ENCODE measurements around the gene TAGAP.
"Not testable (repeated sequence)": the region's sequence is repeated elsewhere in the genome, so short reads cannot be mapped to it uniquely, and the experiment has no call there.

TAGAP gene

GRCh38 chr6:159038318-159038717 is 6.5 kb downstream of the TAGAP start:
- not testable (repeated sequence) for H3K4me3 ChIP-seq (ENCODE audit: insufficient read depth, low read depth, low read length, poor library complexity, severe bottlenecking); DNase-seq; H3K9me3 ChIP-seq (ENCODE audit: control insufficient read depth, low read length); H3K27me3 ChIP-seq (replicated peaks; ENCODE audit: control insufficient read depth, insufficient read depth, low read length, poor library complexity, severe bottlenecking)
- Histone ChIP-seq H3K4me1 (ENCODE audit: control insufficient read depth, insufficient read depth, low read length, poor library complexity, severe bottlenecking) (peaks cover 45% of the 10 kb centered on the region), H3K36me3 (ENCODE audit: control insufficient read depth, insufficient read depth, low read length) (peaks cover 72% of the 10 kb centered on the region), H3K27ac (ENCODE audit: insufficient read depth, low read length, poor library complexity, severe bottlenecking) (peak overlapping the region; percentile 89)

GRCh38 chr6:159037756-159038290 is 7.0 kb downstream of the TAGAP start:
- no peak for DNase-seq
- Histone ChIP-seq H3K27ac (ENCODE audit: insufficient read depth, low read length, poor library complexity, severe bottlenecking) (peak overlapping the region; percentile 89), H3K4me1 (ENCODE audit: control insufficient read depth, insufficient read depth, low read length, poor library complexity, severe bottlenecking) (peaks cover 45% of the 10 kb centered on the region), H3K36me3 (ENCODE audit: control insufficient read depth, insufficient read depth, low read length) (peaks cover 72% of the 10 kb centered on the region), H3K9me3 (ENCODE audit: control insufficient read depth, low read length) (no peaks in the 10 kb centered on the region), H3K4me3 (ENCODE audit: insufficient read depth, low read depth, low read length, poor library complexity, severe bottlenecking) (no peak overlapping the region), H3K27me3 (replicated peaks; ENCODE audit: control insufficient read depth, insufficient read depth, low read length, poor library complexity, severe bottlenecking) (no peaks in the 10 kb centered on the region)

DNA sequence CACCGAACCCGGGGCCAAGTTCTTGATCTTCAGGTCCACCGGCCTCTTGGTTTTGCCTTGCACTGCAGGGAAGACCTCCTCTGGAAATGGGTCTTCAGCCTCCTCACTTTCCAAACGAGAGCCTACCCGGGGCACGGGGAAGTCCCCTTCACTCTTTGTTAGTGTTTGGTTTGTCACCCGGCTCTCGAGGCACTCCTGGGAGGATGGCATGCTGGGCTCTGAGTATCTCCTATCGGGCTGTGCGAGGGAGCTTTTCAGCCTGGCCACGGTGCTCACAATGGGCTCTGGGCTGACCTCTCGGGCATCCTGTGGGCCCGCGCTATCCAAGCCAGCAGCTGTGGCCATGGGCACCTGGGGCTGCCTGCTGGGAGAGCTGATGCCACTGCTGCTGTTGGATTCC is 8.1 kb downstream of the TAGAP start:
- Histone ChIP-seq H3K27me3 (replicated peaks; ENCODE audit: control insufficient read depth, insufficient read depth, low read length, poor library complexity, severe bottlenecking) (no peaks in the 10 kb centered on the region), H3K27ac (ENCODE audit: insufficient read depth, low read length, poor library complexity, severe bottlenecking) (peak overlapping the region; percentile 89), H3K9me3 (ENCODE audit: control insufficient read depth, low read length) (no peaks in the 10 kb centered on the region), H3K4me3 (ENCODE audit: insufficient read depth, low read depth, low read length, poor library complexity, severe bottlenecking) (no peak overlapping the region), H3K4me1 (ENCODE audit: control insufficient read depth, insufficient read depth, low read length, poor library complexity, severe bottlenecking) (peaks cover 39% of the 10 kb centered on the region), H3K36me3 (ENCODE audit: control insufficient read depth, insufficient read depth, low read length) (peaks cover 67% of the 10 kb centered on the region)
- DNase-seq = no peak

DNA sequence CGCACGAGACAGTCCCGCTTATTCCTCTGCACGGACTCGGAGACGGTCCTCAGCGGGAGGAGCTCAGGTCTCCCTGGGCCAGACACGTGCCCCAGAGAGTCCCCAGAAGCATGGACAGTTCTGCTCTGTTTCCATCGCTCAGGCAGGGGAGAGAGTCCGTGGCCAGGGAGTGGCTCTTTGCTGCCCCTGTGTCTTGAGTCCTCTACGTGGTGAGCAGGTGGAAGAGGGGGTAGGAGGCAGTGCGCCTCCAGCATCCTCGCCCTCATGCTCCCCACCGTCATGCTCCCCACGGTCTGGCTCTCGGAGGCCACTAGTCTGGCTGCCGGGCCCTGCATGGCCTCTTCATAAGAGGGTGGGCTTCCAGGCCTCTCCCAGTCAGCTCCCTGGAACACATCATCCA is 8.9 kb downstream of the TAGAP start:
- peaks cover 60% of the 10 kb centered on the region for H3K36me3 ChIP-seq (ENCODE audit: control insufficient read depth, insufficient read depth, low read length)
- H3K9me3 ChIP-seq (ENCODE audit: control insufficient read depth, low read length) = no peaks in the 10 kb centered on the region
- peaks cover 32% of the 10 kb centered on the region for H3K4me1 ChIP-seq (ENCODE audit: control insufficient read depth, insufficient read depth, low read length, poor library complexity, severe bottlenecking)
- H3K27ac ChIP-seq (ENCODE audit: insufficient read depth, low read length, poor library complexity, severe bottlenecking) = peak overlapping the region; percentile 89
- no peaks in the 10 kb centered on the region for H3K27me3 ChIP-seq (replicated peaks; ENCODE audit: control insufficient read depth, insufficient read depth, low read length, poor library complexity, severe bottlenecking)
- no peak overlapping the region for H3K4me3 ChIP-seq (ENCODE audit: insufficient read depth, low read depth, low read length, poor library complexity, severe bottlenecking)
- no peak for DNase-seq

DNA sequence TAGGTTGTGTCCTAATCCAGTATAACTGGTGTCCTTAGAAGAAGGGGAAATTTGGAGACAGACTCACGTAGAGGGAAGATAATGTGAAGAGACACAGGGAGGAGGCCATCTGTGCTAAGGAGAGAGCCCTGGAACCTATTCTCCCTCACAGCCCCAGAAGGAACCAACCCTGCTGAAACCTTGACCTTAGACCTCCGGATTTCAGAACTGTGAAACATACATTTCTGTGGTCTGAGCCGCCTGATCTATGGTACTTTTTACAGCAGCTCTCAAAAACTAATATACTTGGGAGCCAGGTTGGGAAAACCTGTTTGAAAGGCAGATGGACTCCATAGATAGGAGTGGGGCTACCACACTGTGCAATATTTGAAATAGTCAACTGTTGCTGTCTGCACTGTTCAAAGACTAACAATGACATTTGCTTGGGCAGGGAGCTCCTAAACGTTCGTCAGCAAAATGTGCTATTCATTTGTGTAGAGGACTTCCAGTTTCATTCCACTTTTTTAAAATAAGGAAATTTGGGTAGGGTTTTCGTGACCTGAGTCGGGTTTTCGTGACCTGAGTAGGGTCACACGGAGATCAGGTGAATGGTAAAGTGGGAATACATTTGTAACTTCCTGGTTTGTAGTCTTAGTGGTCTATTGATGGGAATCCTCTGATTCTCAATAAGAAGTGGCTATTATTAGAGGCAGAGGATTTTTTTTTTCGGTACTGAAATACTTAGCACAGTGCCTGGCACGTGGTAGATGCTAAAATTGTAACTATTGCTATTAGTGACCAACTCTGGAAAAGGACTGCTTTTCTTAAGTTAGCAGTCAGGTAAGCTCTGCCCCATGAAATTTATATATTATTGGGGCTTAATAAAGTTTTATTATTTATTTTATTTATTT is 11.4 kb downstream of the TAGAP start:
- H3K27ac ChIP-seq (ENCODE audit: insufficient read depth, low read length, poor library complexity, severe bottlenecking) = no peak overlapping the region
- H3K4me1 ChIP-seq (ENCODE audit: control insufficient read depth, insufficient read depth, low read length, poor library complexity, severe bottlenecking) = peaks cover 16% of the 10 kb centered on the region
- H3K9me3 ChIP-seq (ENCODE audit: control insufficient read depth, low read length) = no peaks in the 10 kb centered on the region
- no peak for DNase-seq
- no peaks in the 10 kb centered on the region for H3K27me3 ChIP-seq (replicated peaks; ENCODE audit: control insufficient read depth, insufficient read depth, low read length, poor library complexity, severe bottlenecking)
- no peak overlapping the region for H3K4me3 ChIP-seq (ENCODE audit: insufficient read depth, low read depth, low read length, poor library complexity, severe bottlenecking)
- H3K36me3 ChIP-seq (ENCODE audit: control insufficient read depth, insufficient read depth, low read length) = peaks cover 37% of the 10 kb centered on the region

- Histone ChIP-seq H3K9me3 (ENCODE audit: control insufficient read depth, low read length) (no peaks in the 10 kb centered on the region), H3K4me1 (ENCODE audit: control insufficient read depth, insufficient read depth, low read length, poor library complexity, severe bottlenecking) (peaks cover 8% of the 10 kb centered on the region), H3K27me3 (replicated peaks; ENCODE audit: control insufficient read depth, insufficient read depth, low read length, poor library complexity, severe bottlenecking) (no peaks in the 10 kb centered on the region), H3K27ac (ENCODE audit: insufficient read depth, low read length, poor library complexity, severe bottlenecking) (no peak overlapping the region), H3K36me3 (ENCODE audit: control insufficient read depth, insufficient read depth, low read length) (peaks cover 23% of the 10 kb centered on the region), H3K4me3 (ENCODE audit: insufficient read depth, low read depth, low read length, poor library complexity, severe bottlenecking) (no peak overlapping the region)
- DNase-seq = no peak
Observed at GRCh38 chr6:159031846-159032245, 12.9 kb downstream of the TAGAP start.

GRCh38 chr6:159030168-159030567 is 14.6 kb downstream of the TAGAP start:
- Histone ChIP-seq H3K27ac (ENCODE audit: insufficient read depth, low read length, poor library complexity, severe bottlenecking) (no peak overlapping the region), H3K9me3 (ENCODE audit: control insufficient read depth, low read length) (peaks cover 2% of the 10 kb centered on the region), H3K27me3 (replicated peaks; ENCODE audit: control insufficient read depth, insufficient read depth, low read length, poor library complexity, severe bottlenecking) (no peaks in the 10 kb centered on the region), H3K4me1 (ENCODE audit: control insufficient read depth, insufficient read depth, low read length, poor library complexity, severe bottlenecking) (no peaks in the 10 kb centered on the region), H3K36me3 (ENCODE audit: control insufficient read depth, insufficient read depth, low read length) (peaks cover 7% of the 10 kb centered on the region), H3K4me3 (ENCODE audit: insufficient read depth, low read depth, low read length, poor library complexity, severe bottlenecking) (no peak overlapping the region)
- no peak for DNase-seq

GRCh38 chr6:159025224-159025623 is 19.6 kb downstream of the TAGAP start:
- not testable (repeated sequence) for DNase-seq; H3K27me3 ChIP-seq (replicated peaks; ENCODE audit: control insufficient read depth, insufficient read depth, low read length, poor library complexity, severe bottlenecking); H3K4me1 ChIP-seq (ENCODE audit: control insufficient read depth, insufficient read depth, low read length, poor library complexity, severe bottlenecking)

GRCh38 chr6:159023893-159024292 is 20.9 kb downstream of the TAGAP start:
- H3K27ac ChIP-seq (ENCODE audit: insufficient read depth, low read length, poor library complexity, severe bottlenecking) = no peak overlapping the region
- no peak for DNase-seq
- no peaks in the 10 kb centered on the region for H3K36me3 ChIP-seq (ENCODE audit: control insufficient read depth, insufficient read depth, low read length)
- peaks cover 5% of the 10 kb centered on the region for H3K4me1 ChIP-seq (ENCODE audit: control insufficient read depth, insufficient read depth, low read length, poor library complexity, severe bottlenecking)
- no peak overlapping the region for H3K4me3 ChIP-seq (ENCODE audit: insufficient read depth, low read depth, low read length, poor library complexity, severe bottlenecking)
- peaks cover 11% of the 10 kb centered on the region for H3K9me3 ChIP-seq (ENCODE audit: control insufficient read depth, low read length)
- no peaks in the 10 kb centered on the region for H3K27me3 ChIP-seq (replicated peaks; ENCODE audit: control insufficient read depth, insufficient read depth, low read length, poor library complexity, severe bottlenecking)

More at GRCh38 chr6:159025224-159025623, 19.6 kb downstream of the TAGAP start:
- H3K9me3 ChIP-seq (ENCODE audit: control insufficient read depth, low read length) = peaks cover 11% of the 10 kb centered on the region
- H3K27ac ChIP-seq (ENCODE audit: insufficient read depth, low read length, poor library complexity, severe bottlenecking); H3K4me3 ChIP-seq (ENCODE audit: insufficient read depth, low read depth, low read length, poor library complexity, severe bottlenecking); H3K36me3 ChIP-seq (ENCODE audit: control insufficient read depth, insufficient read depth, low read length): not testable (repeated sequence)

DNA sequence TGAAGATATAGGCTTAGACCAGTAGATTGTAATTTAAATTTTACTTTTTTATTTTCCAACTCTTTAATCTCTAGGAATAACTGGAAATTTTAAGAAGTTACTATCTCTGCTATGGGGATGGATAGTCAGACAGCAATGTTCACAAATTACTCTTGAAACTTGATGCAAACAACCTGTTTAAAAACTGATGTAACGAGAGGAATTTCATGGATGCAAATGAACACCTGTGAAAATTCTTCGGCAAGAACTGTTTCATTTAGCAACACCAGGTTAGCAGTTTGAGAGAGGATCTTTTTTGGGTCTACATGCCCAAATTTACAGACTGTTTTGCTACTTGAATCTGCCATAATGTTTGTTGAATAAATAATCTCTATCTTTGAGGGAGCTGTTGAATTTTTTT is 24.8 kb downstream of the TAGAP start:
- DNase-seq = no peak
- no peaks in the 10 kb centered on the region for H3K27me3 ChIP-seq (replicated peaks; ENCODE audit: control insufficient read depth, insufficient read depth, low read length, poor library complexity, severe bottlenecking)
- no peaks in the 10 kb centered on the region for H3K36me3 ChIP-seq (ENCODE audit: control insufficient read depth, insufficient read depth, low read length)
- H3K4me1 ChIP-seq (ENCODE audit: control insufficient read depth, insufficient read depth, low read length, poor library complexity, severe bottlenecking) = peaks cover 26% of the 10 kb centered on the region
- no peak overlapping the region for H3K4me3 ChIP-seq (ENCODE audit: insufficient read depth, low read depth, low read length, poor library complexity, severe bottlenecking)
- H3K27ac ChIP-seq (ENCODE audit: insufficient read depth, low read length, poor library complexity, severe bottlenecking) = no peak overlapping the region
- peaks cover 8% of the 10 kb centered on the region for H3K9me3 ChIP-seq (ENCODE audit: control insufficient read depth, low read length)

Data from effector memory CD4-positive, alpha-beta T cell (primary cell).